HG03442 (cell line): ENCODE data around the gene IGFBP2.
A peak's percentile ranks its signal among the peaks of the same experiment; 100 is the strongest.

Source experiments
- ATAC-seq: cut with Tn5 transposase; IDR thresholded peaks from one replicate; pipeline ENCODE4 v1.9.1; 2021; ENCODE audit warnings: mild to moderate bottlenecking, moderate library complexity; ENCODE audit not compliant: unreplicated experiment

Gene IGFBP2

DNA sequence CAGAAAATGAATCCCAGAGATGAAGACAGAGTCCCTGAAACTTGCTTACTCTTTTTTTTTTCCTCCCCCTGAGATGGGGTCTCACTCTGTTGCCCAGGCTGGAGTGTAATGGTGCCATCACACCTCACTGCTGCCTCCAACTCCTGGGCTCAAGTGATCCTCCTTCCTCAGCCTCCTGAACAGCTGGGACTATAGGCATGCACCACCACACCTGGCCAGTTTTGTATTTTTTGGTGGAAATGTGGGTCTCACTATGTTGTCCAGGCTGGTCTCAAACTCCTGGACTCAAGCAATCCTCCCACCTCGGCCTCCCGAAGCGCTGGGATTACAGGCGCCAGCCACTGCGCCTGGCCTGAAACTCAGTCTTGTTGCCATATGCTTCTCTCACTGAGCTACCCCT, 27.8 kb downstream of the IGFBP2 start:
- no peak for ATAC-seq

DNA sequence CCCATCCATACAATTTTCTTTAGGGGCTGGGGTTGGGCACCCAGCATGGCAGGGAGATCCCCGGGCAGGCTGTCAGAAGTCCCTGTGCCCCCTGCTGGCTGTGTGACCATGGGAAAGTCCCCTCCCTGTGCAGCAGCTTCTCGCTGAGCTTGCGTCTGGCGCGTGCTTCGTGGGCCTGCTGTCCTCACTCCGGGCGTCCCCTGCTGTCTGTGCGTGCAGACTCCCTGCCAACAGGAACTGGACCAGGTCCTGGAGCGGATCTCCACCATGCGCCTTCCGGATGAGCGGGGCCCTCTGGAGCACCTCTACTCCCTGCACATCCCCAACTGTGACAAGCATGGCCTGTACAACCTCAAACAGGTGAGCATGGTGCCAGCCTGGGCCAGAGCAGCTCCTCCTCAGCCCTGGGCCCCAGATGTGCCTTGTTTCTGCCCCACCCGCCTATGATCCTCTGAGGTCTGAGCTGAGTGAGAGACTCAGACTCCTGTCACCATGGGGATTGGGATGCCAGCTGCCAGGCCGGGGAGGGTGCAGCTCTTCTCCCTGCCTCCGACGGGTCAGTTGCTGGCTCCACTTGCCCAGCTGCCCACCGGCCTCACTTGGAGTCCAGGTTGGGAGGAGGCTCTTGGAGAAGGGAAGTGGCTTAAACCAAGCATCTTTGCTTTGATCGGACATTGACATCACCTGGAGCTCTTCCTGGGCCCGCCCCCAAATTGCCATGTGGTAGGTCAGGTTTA, 28.6 kb downstream of the IGFBP2 start:
- ATAC-seq = no peak

DNA sequence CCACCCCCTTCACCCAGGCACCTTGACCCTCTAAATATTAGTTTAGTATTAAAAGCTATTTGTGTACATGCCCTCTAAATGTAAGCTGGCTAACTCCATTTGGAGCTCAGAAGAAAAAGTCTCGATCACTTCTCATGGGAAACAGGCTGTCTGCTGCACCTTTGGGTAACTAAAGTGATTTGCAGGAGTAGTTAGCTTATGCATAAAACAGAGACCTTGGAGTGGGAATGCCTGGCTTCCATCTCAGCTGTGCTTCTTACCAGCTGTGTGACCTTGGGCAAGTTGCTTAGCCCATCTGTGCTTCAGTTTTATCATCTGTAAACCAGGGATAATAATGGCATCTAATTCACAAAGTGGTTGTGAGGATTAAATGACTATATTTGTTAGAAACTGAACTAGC, 29.9 kb downstream of the IGFBP2 start:
- no peak for ATAC-seq

DNA sequence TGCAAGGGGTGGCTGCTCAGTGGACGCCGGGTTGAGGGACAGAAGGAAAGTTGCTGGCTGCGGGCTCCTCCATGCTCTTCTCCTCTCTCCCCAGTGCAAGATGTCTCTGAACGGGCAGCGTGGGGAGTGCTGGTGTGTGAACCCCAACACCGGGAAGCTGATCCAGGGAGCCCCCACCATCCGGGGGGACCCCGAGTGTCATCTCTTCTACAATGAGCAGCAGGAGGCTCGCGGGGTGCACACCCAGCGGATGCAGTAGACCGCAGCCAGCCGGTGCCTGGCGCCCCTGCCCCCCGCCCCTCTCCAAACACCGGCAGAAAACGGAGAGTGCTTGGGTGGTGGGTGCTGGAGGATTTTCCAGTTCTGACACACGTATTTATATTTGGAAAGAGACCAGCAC, 30.6 kb downstream of the IGFBP2 start:
- ATAC-seq = no peak

DNA sequence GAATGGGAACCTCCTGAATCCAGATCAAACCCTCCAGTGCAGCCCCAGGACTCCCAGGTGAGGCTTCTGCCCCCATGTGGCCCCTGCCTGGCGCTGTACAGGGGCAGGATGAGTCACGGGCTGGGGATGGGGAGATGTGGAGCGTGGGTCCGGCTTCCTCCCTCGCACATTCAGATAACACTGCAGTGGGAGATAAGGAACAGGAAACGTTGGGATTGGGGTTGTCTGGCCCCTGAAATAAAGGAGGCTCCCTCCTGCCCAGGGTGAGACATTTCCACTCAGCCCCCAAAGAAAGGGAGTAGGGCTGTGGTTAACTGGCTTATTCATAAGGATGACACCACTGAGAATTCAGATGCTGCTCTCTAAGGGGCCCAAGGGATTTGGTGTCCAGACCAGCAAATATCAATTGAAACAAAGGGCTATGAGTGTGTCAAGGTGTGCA, 31.4 kb downstream of the IGFBP2 start:
- ATAC-seq = peak; percentile 58

DNA sequence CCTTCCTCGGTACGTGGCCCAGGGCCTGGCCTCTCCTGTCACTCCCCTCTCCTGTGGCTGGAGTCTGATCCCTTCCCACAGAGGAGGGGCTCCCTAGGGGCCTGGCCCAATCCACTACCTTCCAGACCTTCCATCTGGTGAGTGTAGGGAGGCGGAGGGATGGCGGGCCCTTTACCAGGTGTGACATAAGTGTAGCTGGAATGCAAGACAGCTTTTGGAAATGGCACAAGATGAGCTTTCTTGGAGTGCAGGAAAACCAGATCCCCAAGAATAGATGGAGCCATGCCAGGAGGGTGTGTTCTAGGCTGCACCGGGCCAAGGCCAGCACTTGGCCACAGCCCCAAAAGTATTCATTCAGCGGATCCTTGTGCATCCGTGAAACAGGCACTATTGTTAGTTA, 32.0 kb downstream of the IGFBP2 start:
- ATAC-seq = no peak

DNA sequence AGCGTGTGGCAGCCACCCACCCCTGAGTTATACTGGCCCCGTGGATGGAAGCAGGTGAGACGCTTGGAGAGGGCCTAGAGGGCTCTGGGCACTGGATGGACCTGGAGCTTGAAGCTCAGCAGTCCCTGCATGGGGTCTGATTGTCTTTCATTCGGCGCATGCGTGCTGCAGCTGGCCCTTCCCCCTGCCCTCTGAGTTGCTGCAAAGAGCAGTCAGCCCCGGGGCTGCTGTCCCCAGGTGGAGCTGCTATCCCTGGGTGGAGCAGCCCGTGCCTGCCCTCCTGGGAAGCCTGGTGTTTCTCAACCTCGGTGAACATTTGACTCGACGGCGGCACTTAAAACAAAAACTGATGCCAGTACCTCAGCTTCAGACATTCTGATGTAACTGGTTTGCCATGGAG, 32.5 kb downstream of the IGFBP2 start:
- ATAC-seq = no peak

DNA sequence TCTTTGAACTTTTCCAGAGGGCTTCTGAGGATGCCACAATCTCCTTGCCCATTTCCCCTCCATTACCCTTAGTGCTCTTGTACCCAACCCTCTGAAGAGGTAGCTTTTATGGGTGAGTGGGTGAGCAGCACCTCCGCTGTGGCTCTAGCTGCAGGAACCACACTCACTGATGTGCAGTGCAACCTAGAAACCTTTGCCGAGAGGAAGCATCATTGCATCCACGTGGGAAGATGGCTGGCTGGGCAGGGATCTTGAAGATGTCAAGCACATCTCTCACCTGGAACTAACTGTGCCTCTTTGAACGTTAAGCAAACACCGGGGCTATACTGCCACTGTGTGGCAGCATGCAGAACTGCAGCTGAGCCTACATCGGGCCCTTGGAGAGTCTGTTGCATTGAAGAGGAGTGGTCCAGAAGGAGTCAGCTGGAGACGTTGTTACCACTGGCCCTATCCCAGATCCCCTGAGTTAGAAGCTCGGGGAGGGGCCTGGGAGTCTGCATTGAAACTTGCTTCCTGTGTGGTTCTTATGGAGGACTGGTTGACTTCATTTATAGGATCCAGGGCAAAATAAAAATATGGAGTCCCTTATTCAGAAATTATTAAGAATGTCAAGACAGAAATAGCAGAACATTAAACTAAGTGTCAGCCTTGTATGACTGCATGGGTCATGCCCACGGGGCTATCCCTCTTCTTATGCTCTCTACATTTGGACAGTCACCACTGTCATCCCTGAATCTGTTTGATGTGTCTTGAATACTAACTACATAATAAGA, 33.4 kb downstream of the IGFBP2 start:
- peak; percentile 61 for ATAC-seq

DNA sequence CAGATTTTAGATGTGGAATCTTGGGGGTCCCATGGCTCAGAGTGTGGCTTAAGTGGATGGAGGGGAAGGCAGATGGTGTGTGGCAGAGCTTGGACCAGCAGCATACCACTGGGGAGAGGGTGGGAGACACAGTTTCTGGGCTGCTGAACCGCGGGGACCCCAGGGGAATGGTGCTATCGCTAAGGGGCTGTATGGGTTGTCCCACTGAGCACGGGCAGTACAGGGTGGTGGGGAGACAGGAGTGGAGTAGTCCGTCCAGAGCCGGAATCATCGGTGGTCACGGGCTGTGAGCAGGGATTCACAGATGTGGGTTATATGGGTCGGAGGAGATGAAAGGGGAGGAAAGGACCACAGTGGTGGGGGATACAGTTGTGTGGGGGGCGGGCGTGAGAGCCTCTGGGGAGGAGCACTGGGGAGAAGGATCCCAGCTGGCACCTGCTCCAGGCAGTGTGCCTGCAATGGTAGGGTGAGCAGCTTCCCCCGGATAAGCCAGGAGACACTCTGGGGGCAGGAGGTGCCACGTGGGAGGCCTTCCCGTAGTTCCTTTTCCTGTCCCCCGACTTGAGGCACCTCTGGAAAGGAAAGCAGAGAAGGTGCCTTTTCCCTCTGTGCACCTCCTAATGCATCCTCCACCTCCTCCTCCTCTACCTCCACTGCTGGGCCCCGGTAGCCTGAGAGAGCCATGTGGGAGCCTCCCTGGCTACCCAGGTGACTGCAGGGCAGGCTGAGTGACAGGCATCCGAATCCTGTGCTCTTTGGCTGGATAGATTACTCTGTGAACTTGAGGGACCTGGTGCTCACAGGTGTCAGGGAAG, 37.3 kb downstream of the IGFBP2 start:
- ATAC-seq = no peak

DNA sequence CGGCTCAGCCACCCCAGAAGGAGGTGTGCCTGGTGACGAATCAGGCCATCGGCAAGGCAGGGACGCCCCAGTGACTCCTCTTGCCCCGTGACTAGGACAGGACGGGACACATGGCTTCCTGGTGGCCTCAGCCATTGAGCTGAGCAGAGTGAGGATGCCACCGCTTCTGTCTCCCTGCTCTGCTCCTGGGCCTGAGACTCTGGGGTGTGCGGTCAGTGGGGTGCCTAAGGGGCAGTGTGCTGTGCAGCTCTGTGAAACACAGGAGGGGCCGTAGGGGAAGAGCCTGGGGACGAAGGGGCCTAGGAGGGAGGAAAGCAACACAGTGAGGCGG, 37.8 kb downstream of the IGFBP2 start:
- ATAC-seq = no peak

DNA sequence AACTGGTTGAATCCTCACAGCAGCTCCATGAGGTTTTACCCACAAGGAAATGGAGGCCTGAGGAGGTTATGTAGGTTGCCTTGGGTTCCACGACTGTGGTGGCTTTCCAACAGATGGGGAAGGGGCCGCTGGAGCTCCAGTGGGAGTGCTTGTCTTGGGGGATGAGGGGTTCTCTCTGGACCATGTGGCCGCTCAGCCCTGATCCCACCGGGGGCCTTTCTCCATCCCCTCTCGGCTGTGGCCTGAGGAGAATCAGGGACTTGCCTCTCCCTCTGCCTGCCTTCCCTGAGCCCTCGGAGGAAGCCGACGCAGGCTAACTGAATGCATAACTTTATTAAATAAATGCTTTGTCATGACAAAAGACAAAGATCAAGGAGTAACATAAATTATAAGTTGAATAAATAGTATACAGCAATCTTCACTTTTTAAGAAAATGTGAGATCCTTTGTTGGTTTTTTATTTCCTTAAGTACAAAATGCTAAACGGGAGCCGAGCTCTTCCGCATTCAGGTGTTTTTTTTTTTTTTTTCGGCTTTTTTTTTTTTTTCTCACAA, 38.6 kb downstream of the IGFBP2 start:
- no peak for ATAC-seq

DNA sequence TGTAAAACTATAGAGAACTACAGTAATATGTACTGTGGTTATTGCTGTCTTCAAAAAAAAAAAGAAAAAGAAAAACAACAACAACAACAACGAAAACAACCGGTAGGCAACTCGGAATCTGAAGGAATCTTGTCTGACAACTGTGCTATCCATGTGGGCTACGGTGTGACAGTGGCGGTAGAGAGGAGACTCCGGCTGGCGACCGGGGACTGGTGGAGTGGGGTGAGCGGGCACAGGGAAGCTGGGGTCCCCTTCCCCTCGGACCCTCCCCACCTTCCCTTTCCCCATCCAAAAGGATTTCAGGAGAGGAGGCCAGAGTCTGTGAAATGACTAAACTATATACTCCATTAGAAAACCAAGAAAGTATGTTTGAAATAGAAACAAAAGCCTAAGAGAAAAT, 39.2 kb downstream of the IGFBP2 start:
- no peak for ATAC-seq

DNA sequence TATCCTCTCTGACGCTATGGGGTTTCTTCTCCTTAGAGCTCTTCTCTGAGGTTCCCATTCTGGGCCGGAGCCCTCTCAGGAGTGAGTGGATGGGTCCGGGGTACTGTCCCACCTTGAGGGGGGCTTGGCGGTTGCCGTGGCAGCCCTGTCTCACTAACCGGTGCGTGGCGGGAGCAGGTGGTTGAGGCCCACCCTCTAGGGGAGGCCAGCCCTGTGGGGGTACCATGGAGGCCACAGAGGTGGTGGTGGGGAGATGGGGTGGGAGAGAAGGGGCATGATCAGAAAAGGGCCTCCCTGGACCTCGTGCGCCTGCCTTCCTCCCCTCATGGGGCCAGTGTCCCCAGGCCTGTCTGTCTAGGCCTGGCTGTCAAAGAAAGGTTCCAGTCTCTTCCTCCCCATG, 39.8 kb downstream of the IGFBP2 start:
- ATAC-seq = no peak

DNA sequence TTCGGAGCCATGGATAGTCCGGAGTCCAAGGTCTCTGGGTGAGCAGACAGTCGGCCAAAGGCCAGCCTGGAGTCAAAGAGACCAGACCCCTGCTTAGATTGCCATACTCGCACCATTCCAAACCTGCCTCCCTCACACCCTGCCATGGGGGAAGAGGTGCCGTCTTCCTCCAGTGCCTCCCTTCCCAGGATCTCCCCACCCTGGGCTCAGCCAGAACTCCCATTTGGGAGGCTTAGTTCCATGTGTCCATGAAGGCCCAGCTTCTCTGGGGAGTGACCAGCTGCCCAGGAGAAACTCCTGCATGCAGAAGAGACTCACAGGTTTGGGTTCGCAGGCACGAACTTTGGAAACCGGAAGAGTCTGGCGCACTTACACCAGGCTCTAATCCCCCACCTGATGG, 40.4 kb downstream of the IGFBP2 start:
- no peak for ATAC-seq

DNA sequence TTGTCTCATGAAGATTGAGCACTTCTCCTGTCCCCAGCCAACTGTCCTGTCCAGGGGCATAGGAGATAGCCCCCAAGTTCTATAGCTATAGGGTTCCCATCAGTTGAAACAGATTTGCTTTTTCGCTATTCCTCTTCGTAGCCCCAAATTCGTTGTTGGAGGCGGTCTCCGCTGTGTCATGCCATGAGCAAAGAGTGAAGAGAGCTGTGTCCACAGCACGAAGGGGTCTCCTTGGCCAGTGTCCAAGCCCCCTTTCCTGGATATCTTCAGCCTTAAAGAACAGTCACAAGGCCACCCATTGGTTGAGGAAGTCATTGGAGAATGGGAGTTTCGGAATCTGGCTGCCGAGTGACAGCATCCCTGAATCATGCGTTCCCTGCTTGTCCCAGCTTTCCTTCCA, 41.2 kb downstream of the IGFBP2 start:
- ATAC-seq = no peak

DNA sequence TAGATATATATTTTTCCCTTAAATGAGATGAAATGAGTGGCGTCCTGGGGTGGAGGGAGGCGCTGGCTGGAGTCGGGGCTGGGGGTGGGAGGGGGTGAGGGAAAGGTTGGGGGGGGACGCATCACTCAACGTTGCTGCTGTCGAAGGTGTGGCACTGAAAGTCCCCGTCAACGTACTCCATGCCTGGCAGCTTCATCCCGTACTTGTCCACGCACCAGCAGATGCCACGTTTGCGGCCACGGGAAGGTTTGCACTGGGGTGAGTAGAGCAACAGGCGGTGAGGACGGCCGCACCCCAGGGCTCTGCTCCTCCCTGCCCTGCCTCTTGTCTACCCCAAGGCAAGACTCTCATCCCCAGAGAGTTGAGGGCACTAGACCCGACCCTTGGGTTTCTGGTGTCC, 43.4 kb downstream of the IGFBP2 start:
- ATAC-seq = no peak

DNA sequence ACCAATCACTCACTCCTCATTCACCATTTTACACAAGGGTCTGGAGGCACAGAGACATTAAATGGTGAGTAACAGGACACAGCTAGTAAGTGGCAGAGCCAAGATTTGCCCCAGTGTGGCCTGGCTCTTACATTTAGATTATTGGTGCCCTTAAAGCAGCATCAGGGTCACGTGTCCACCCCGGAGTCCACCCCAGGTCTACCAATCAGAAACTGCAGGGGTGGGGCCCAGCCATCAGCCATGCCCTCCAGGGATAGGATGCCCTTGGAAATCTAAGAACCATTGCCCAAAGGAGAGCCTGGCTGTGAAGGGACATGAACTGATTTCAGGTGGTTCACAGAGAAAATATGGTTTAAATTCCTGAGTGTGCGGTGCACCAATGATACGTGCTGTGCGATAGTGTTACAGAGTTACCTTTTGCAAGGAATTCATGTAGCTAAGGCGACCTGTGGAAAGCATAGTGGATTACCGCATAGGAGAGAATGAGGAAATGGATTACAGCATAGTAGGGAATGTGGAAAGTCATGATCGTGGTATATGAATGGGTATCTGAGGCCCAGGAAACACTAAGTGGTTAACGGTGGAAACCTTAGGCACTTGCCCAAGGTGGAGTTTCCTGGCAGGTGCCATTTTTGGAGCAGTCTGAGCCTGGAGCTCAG, 44.3 kb downstream of the IGFBP2 start:
- ATAC-seq = no peak

DNA sequence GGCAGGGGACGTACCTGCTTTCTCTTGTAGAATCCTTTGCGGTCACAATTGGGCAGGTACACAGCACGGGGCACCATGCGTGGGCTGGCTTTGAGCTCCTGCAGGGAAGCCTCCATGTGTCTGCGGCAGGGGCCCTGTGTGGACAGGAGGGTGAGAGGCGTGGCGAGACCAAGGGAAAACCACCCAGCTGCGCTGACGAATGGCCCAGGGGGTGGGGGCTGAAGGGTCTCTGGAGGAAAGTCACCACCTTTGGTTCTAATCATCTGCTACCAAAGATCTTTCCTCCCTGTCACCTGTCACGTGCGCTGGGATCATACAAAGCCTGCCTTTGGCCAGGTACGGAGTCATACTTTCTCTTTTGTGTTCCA, 44.9 kb downstream of the IGFBP2 start:
- no peak for ATAC-seq

DNA sequence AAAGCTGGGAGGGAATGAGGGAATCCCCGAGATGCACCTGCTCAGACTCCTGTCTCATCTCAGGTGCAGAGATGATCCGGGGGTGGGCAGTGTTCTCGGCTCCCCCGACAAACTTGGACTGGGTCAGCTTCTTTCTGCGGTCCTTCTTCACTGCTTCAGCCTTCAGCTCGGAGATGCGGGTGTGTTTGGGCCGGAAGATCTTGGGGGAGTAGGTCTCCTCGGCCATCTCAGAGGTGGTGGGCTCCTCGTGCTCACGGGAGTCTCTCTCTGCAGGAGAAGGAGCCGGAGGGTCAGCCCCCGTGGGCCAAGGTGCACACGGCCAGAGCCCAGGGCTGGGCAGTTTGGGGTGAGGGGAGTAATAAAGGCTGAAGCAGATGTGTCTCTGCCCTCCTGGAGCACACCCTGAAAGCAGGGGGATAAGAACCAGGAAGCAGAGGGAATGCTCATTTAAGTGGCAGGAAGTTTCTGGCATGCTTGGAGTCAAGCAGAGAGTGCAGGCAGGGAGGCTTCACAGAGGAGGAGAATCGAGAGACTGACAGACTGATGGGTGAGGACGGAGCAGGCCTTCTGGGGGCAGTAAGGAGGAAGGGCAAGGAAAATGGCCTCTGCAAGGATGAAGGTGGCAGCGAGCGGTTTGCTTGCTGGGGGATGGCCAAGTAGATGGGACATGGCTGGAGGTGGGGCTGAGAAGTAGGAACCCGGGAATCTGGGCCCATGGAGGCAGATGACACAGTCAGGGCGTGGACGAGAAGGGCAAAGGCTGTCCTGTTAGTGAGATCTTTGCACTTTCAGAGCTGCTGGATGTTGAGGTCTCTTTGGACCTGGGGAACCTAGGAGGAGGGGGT, 45.8 kb downstream of the IGFBP2 start:
- no peak for ATAC-seq

DNA sequence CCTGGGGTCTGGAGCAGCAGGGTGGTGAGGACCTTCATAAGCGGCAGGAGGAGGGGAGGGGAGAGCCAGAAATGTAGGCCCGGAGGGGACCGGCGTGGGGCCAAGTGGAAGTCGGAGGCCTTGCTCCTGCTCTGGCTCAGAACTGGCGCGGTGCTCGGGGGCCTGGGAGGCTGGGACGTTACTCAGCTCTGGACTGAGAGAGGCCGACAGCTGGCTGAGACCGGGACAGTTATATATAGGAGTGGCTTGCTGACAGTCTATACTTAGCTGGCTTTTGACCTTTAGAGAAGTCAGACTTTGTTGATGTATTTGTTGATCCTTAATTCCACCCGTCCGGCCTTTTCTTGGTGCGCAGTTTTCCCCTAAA, 46.4 kb downstream of the IGFBP2 start:
- no peak for ATAC-seq
